Activated CD4-positive, alpha-beta T cell treated with anti-CD3 and anti-CD28 coated beads for 24 hours (primary cell): ENCODE data around the gene PHF20.
"Not testable (repeated sequence)": the region's sequence is repeated elsewhere in the genome, so short reads cannot be mapped to it uniquely, and the experiment has no call there.

ENCODE experiments used
- DNase-seq, 2 donors: peaks; one replicate each; pipeline ENCODE4 v3.0.0-alpha.2; 2020; ENCODE audit warnings: low read depth in 2 of 2

PHF20 gene

DNA sequence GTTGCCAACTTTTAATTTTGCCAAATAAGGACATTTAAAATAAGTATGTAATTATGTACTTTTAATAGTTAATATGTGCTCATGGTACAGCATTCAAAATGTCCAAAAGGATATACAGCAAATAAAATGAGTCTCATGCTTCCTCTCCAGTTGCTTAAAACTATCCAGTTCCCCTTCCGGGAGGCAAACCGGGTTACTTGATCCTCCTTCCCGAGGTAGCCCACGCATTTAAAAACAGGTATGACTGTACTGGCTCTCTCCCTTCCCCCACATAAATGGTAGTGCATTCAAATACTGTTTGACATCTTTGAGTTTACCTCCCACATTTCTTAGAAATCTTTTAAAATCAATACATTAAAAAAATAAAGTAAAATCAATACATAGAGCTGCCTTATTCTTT, 66.4 kb downstream of the PHF20 start:
- DNase-seq: no peak

DNA sequence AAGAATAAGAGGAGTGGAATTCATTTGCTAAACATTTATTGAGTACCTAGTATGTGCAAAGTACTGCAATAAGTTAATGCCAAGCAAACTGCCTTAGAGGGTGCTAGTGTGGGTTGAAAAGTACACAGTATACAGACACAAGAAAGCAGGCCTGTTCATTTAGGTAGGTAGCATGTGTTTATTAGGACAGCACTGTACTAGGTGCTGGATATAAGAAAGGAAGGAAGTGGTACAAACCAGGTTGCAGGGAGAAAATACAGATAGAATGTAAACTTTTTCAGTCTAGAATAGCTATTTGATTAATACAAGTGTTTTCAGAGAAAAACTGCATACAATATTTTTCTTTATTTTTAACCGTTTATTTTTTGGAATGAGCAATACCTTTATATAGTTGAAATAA, 68.1 kb downstream of the PHF20 start:
- no peak for DNase-seq

DNA sequence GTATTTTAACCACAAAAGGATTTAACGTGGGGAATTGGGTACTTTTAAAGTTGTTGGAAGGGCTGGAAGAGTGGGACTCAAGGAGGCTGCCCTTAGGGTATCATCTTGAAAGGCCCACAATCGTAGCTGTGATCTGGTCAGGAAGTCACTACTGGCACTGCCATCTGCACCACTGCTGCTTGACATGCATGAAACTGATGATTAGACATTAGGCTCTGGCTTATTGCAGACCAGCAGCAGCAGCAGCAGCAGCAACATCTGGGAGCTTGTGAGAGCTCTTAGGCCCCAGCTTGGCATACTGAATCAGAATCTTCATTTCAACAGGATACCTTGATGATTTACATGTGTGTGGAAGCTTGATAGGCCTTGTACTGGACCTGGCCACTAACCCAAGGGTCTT, 68.6 kb downstream of the PHF20 start:
- no peak for DNase-seq

DNA sequence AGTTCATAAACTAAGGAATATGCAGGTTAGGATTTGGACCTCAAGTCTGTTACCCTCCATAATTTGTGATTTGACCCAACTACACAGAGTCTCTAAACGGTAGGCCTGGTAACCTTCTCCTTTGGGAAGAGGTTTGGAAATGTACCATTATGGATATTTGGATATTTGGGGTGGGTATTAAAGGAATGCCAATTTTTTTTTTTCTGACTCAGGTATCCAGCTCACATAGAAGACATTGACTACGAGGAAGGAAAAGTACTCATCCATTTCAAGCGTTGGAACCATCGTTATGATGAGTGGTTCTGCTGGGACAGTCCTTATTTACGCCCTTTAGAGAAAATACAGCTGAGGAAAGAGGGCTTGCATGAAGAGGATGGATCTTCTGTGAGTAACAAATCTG, 70.5 kb downstream of the PHF20 start:
- no peak for DNase-seq

DNA sequence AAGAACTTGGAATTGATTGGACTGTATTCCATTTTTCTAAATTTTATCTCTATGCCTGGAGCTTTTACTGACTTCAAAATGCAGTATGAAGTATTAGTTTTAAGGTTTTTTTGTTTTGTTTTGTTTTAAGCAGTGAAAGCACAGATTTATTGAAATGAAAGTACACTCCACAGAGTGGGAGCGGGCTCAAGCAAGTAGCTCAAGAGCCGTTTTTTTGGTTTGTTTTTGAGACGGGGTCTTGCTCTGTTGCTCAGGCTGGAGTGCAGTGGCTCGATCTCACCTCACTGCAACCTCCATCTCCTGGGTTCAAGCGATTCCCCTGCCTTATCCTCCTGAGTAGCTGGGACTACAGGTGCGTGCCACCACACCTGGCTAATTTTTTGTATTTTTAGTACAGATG, 72.1 kb downstream of the PHF20 start:
- not testable (repeated sequence) for DNase-seq

DNA sequence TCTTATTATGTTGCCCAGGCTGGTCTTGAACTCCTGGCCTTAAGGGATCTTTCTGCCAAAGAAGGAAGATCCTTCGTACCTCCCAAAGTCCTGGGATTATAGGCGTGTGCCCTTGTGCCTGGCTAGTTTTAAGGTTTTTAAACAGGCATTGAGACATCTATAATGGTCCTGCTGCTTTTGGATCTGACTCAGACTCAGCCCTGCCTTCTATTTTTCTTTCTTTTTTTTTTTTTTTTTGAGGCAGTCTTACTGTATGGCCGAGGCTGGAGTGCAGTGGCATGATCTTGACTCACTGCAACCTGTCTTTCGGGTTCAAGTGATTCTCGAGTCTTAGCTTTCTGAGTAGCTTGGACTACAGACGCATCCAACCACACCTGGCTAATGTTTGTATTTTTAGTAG, 73.7 kb downstream of the PHF20 start:
- DNase-seq: no peak

DNA sequence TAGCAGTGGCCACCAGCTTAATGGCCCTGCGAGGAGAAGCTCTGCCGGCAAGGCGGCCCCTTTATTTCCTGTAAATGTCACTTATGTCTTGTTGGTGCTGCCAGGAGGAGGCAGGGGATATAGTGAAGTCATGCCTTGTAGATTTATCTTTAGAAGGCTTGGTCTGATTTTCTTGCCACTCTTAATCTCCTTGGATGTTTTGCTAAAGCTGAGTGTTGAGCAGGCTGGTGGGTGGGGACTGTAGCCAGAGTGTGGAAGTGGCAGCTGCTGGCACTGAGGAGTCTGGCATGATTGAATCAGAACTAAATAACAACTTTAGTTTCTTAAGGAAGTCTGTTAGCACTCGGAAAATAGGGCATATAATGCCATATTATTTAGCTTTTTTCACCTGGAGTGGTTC, 77.9 kb downstream of the PHF20 start:
- DNase-seq: no peak

DNA sequence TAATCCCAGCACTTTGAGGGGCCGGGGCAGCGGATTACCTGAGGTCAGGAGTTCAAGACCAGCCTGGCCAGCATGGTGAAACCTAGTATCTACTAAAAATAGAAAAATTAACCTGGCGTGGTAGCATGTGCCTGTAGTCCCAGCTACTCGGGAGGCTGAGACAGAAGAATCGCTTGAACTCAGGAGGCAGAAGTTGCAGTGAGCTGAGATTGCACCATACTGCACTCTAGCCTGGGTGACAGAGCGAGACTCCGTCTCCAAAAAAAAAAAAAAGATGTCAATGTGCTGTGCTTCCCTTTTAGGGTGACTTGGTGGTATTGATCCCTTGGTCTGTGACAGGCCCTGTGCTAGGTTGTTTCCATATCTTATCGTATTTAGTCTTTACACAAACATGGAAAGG, 79.8 kb downstream of the PHF20 start:
- DNase-seq: not testable (repeated sequence)

DNA sequence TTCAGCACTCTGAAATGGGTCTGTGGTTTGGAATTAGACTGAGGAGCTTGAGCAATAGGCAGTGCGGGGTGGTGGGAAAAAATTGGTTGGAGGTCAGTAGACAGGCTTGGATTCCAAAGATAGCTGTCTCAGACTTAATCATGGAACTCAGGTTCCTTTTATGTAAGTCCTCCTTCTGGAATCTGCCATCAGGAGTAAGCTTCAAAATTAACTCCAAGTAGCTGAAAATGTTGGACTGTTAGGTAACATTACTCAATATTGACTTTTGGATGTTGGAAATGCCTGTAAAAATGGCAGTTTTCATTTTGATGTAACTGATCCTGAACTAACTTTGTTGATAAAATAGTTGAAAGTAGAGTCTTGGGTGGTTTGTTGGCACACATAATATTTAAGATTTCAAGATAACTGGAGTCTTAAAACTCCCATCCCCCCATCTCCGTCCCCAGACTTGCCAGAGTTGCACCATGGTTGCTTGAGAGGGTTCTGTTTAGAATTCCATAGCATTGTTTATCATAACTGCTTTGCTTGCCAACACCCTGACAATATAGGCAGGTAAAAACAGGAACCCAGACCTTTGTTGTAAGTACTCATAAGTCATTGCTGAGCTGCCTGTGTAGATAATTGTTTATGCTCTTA, 83.0 kb downstream of the PHF20 start:
- DNase-seq: no peak

DNA sequence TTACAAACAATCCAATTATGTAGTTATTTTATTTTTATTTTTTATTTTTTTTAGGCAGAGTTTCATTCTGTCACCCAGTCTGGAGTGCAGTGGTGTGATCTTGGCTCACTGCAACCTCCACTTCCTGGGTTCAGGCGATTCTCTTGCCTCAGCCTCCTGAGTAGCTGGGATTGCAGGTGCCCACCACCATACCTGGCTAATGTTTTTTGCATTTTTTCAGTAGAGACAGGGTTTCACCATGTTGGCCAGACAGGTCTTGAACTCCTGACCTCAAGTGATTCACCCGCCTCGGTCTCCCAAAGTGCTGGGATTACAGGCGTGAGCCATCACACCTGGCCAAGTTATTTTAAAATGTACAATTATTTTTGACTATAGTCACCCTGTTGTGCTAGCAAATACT, 83.8 kb downstream of the PHF20 start:
- not testable (repeated sequence) for DNase-seq

DNA sequence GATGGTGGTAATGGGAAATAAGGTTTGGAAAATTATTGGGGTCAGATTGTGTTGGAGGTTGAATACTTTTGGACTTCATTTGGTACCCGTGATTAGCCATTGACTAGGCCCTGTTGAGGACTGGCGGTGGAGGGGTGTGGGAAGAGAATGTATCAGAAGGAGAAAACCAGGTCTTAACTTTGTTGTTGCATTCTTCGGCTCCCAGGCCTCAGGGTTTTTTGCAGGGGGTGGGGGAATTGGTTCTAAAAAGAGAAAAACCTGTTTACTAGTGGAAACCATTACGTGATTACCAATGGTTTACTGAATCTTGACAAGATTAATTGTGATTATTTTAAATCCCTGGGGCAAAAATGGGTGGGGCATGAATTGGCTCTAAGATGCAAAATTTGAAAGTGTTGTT, 85.1 kb downstream of the PHF20 start:
- DNase-seq: no peak

DNA sequence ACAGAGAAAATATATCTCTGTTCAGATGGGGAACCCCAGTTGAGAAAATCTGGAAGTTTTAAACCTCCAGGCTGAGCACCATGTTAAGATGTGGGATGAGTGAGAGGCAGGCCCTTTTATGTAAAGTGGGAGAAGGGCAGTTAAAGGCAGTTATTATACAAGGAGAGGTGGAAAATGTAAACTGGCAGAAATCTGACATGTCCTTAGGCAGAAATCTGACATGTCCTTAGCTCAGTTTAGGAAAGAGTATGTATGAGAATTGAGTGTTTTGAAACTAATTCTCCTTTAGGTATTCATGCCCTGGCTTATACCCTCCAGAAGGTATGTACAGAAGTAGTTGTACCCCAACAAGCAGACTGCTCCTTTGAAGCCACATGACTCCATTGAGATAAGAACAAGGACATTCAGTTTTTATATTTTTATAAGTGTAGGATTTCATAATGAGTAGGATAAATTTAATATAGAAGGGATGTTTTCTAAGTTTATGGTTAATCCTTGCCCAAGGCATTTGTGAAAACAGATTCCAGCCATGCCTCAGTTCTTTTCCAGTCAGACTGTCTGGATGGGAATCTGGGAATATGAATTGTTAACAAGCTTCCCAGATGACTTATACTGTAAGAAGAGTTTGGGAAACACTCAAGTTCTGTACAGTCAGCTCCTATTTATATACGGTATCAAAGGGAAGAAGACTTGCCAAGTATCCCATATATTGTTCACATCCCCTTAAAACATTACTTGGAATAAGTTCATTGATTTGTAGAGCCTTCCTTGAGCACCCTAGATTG, 94.8 kb downstream of the PHF20 start:
- DNase-seq: no peak

DNA sequence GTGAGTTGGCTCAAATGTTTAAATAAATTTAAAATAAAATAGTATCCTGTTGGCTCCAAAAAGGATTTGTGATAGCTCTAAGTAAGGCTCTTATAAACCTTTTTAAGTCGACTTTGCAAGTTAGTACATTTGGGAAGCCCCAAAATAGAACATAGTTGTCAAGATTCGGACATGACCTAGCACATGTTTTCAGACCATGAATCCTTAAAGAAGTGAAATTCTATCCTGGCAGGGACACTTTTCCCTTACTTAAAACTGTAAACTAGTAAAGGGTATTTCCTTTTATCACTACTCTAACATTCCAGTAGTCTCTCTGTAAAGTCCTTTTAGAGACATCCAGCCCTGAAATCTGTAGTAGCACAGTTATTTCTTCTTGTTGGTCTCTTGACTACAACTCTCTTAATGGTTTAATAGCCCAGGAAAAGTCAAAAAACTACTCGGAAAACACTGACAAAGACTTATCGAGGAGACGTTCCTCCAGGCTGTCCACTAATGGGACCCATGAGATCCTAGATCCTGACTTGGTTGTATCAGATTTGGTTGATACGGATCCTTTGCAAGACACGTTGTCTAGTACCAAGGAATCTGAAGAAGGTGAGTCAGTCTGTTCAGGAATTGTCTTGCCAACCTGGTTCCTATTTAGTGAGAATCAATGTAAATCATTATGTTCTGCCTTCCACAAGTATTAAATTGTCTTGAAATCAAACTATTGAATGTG, 98.9 kb downstream of the PHF20 start:
- DNase-seq: no peak

DNA sequence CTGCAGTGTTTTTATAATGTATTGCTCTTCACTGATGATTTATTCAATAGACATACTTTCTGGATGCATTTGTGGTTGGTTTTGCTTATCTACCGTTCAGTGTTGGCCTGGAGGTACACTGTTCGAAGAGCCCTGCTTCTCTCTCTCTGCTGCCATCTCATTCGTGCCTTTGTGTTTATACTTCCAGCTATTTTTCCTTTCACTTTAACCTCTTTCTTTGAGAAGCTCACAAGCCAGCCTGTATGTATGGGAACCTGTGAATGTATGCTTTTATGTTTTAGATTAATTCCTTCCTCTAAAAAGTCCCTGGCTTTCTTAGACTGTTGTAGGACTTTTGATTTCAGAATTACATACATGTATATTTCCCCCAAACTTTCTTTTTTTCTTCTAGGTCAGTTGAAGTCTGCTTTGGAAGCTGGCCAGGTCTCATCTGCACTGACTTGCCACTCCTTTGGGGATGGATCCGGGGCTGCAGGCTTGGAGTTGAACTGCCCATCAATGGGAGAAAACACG, 99.5 kb downstream of the PHF20 start:
- no peak for DNase-seq

DNA sequence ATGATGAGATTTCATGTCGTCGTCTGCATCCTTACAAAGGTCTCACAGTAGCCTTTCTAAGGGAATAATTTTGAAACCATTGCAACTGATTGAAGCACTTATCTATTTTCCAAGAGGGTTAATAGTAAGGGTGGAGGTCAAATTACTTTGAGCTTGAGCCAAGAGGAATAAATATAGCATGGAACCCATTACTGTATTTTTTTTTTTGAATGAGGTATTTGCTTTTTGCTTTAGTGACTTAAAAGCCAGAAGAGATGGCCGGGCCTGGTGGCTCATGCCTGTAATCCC, 104.2 kb downstream of the PHF20 start:
- DNase-seq: no peak

DNA sequence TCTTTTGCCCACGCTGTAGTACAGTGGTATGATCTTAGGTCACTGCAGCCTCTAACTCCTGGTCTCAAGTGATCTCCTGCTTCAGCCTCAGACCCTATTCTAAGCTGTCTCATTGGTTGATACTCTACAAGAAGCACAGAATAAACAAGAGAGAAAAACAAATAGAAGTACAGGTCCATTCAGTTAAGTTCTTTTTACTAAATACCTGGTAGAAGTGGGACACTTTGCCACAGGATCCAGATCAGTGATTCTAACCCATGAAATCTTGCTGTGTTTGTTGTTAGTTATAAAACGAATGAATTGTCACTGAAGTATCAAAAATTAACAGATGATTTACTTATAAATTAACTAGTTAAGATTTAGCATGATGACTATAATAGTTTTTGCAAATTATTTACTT, 105.8 kb downstream of the PHF20 start:
- DNase-seq: no peak

DNA sequence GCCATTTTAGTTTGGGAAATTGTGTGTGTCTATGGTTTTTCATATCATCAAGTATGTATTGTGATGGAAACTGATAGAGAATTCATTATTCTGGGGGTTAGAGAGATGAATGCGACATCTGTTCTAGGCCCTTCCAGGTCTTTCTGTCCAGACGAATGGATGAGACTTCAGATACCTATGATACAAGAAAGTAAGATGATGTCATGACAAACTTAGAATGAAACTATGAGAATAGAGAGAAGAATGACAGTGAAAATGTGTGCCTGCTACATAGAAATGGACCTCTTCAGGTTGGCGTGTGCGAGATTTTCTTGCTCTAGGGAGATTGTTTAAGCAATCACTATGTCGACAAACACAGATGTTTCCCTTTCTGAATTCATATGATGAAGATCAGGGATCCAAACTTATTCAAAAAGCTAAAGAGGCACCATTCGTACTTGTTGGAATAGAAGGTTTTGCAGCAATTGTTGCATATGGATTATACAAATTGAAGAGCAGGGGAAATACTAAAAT, 106.4 kb downstream of the PHF20 start:
- no peak for DNase-seq

DNA sequence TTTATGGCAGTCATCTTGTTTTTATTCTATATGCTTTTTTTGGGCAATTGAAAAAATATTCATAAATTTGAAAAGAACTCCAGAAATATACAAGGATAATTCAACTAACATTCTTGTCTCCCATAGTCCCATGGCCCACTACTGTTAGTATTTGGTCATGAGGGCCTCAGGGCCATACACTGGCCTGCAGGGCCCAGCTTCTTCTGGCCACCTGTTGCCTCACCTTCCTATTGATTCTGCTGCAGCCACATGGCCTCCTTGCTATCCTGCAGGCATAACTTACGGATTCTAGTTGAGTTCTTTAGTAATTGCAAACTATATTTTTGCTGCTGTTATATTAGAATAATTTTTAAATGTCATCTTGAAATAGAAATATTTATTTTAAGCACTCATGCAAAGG, 109.9 kb downstream of the PHF20 start:
- DNase-seq: no peak

DNA sequence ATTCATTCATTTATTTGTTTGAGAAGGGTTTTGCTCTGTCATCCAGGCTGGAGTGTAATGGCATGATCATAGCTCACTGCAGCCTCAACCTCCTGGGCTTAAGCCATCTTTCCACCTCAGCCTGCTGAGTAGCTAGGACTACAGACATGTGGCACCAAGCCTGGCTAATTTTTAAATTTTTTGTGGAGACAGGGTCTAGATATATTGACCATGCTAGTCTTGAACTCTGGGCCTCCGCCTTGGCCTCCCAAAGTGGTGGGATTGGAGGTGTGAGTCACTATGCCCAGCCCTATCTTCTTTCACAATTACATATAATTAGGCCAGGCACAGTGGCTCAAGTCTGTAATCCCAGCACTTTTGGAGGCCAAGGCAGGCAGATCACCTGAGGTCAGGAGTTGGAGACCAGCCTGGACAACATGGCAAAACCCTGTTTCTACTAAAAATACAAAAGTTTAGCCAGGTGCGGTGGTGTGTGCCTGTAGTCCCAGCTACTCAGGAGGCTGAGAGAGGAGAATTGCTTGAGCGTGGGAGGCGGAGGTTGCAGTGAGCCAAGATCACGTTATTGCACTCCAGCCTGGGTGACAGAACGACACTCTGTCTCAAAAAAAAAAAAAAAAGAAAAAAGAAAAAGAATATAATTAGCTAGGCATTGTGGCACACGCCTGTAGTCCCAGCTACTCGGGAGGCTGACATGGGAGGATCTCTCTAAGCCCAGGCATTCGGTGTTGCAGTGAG, 110.8 kb downstream of the PHF20 start:
- not testable (repeated sequence) for DNase-seq

DNA sequence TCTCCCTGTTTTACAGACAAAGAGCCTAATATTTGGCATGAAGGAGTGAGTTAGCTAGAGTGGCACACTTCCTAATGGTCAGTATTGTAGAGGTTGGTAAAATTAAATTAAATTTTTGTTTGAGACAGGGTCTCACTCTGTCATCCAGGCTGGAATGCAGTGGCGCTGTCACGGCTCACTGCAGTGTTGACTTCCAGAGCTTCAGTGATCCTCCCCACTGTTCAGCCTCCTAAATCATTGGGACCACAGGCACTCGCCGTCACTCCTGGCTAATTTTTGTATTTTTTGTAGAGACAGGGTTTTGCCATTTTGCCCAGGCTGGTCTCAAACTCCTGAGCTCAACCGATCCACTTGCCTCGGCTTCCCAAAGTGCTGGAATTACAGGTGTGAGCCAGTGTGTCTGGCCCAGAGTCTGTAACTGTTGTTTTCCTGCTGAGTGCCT, 111.5 kb downstream of the PHF20 start:
- DNase-seq: no peak

DNA sequence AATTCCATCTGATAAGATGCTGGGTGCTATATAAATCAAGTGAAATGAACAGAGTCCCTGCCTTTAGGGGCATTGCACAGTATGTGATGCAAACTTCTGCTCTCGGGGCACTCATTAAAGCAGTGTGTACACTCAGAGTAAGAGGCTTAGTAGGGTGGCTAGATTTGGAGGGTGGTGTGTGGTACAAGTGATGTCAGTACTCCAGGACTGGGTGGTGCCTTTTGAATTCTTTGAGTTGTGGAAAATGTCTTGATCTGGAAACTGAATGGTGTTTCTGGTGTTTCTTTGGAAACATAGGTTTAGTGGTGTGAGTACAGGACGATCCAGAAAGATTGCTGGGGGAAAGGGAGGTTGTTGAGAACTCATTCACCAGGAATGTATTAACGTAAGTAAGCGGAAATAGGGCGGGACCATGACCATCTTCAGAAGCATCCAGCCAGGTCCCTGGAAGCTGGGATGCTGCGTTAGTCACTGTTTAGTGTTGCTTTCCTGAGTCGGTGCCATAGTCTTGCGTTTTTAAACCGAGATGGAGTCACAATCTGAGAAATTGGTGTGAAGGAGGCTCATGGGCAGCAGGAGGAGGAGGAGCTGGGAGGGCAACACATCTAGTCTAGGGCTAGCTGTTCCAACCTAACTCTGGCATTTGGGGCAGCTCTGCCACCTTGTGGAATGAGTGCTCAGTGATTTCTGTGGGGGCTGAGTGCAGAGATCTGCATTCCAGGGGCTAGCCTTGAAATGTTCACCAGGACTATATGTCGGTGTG, 112.1 kb downstream of the PHF20 start:
- peak; percentile 20 to 26 for DNase-seq
